Measurements from ENCODE around the gene MAGI2.
"Not testable (repeated sequence)": the region's sequence is repeated elsewhere in the genome, so short reads cannot be mapped to it uniquely, and the experiment has no call there.

Gene MAGI2

DNA sequence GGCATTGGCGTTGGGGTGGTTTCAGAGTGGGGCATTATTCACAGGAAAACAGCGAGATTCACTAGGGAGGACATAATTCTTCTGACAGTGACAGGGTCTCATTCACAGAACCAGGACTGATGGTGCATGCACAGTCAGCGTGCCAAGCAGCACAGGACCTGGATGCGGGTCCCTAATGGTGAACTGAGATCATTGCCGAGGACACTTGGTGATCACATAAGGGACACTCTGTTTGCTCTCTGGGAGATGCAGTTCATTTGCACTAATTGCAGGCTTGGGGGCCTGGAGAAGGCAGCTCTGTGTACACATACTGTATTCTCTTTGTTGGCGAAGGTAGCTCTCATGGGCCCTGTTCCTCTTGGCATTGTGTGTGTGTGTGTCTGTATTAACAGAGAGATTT, 938.8 kb downstream of the MAGI2 start:
- DNase-seq: peak; percentile 1

DNA sequence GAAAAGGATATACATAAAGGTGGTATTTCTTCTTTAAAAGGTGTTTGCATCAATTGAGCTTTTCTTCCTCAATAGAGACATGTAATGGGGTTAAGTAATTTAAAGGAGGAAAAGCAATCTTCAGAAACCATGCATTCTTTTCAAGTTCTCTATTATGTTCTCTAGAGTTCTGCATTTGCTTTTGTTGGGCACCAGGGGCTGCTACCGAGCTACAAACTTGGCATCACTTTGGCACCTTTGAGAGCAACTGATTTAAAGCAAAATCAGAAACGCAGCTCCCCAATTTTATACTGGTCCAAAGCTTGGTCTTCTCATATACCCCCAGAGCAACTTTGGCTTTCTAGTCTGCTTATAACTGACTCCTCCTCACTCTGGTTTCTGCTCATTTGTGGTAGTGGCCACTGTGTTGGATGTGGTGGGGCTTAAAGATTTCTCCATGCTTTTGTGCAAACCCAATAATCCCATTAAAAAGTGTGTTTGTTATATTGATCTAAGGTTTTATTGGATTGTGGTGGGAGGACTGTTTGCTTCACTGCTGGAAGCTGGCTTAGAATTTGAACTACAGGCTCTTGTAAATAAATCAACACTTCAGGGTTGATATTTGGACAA, 942.8 kb downstream of the MAGI2 start:
- DNase-seq: peak; percentile 1

DNA sequence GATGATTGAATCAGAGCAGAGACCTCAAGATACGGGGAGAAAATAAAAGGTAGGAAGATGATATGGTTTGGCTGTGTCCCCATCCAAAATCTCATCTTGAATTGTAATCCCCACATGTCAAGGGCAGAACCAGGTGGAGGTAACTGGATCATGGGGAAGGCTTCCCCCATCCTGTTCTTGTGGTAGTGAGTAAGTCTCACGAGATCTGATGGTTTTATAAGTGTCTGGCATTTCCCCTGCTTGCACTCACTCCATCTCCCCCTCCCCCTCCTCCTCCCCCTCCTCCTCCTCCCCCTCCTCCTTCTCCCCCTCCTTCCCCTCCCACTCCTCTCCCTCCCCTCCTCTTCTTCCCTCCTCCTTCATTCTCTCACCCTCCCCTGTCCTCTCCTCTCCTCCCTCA, 950.2 kb downstream of the MAGI2 start:
- DNase-seq: not testable (repeated sequence)

DNA sequence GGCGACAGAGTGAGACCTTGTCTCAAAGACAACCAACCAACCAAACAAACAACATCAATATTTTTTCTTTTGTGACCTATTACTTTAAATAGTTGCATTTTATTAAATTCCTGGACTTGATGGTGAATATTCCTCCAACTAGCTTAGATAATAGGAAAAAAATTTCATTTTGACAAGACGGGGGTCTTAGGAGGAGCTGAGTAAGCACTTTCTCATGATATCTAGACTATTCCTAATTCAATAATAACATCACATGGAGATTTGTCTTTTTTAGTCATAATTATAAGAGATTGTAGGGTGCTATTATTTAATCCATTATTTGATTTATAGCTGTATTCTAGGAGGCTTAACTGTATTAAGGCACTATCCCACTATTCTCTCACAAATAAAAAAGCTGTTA, 952.4 kb downstream of the MAGI2 start:
- no peak for DNase-seq

DNA sequence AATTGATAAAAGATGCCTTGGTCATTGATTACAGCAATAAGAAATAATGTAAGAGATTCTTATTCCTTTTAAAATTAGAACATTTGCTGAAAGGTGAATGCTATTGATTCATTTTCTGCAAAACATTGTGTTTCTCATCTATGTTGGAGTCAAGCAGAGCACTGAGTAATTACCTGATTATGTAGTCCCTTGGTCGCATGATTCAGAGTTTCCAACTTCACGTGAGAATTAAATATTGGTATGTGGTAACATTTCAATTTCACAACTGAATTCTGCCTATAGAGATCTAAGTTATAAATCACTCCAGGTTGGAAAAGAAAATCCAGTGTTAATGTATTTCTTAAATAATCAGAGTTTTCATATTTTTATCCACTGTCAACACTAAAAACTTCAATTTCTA, 953.5 kb downstream of the MAGI2 start:
- DNase-seq: no peak

DNA sequence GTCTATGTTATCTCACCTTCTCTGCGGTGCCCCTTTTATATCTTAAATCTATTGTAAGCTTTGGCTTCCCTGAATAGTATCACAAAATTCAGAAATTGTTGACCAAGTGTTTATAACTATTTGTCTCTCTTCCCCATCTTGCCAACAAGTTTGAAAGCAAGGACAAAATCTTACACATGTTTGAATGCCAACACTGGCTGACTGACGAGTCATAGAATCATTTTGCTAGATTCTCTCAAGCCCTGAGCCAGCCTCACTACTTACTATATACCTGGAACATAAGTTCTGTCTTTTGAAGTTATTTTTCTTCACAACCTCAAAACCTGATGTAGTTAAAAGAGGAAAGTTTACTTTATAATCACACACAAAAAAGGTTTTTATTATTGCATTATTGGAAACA, 954.2 kb downstream of the MAGI2 start:
- no peak for DNase-seq

DNA sequence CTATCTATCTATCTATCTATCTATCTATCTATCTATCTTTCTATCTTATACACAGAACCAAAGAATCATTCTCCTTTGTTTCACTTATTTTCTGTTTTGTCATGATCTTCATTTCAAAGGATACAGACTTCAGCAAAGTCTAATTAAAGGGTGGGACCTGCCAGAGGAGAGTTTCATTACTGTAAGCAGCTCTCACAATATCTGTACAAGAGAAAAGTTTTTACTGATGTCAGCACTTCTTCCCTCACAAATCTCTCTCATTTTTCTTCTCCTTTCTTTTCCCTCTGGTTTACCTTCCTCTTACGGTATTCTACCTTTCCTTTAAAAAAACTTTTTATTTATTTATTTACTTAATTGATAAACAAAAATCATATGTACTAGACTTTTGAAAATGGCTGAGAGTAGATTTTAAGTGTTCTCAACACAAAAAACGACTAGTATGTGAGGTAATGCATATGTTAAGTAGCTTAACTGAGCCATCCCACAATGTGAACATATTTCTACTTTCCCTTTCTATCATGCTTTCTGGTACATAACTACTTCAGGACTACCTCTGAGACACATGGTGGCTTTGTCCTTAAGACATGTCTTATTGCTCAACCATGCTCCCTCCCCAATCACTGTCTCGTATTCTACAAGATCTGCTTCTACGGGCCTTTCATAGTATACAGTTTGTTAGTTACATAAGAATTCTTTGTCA, 955.6 kb downstream of the MAGI2 start:
- no peak for DNase-seq

DNA sequence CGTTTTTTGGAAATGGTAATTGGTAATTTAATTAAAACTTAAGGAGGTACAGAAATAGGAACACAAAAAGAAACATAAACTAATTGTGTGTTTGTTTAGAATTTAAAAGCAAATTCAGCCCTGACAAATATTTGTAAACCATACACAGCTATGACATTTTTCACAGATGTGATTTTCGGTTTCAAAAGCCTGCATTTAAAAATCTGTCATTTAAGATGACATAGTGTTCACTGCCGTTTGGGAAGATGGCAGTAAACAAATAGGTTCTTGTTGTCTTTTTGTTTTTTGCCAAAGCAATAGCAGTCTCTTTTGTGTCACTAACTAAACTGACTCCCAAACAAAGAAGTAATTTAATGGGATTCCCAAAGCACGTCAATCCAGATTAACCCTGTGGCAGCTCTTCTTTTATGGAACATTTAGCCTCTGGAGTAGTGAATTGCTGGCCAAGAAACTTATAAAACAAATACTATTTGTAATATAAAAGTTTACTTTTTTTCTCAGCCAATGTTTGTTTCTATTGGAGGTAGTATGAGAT, 957.3 kb downstream of the MAGI2 start:
- DNase-seq: no peak

DNA sequence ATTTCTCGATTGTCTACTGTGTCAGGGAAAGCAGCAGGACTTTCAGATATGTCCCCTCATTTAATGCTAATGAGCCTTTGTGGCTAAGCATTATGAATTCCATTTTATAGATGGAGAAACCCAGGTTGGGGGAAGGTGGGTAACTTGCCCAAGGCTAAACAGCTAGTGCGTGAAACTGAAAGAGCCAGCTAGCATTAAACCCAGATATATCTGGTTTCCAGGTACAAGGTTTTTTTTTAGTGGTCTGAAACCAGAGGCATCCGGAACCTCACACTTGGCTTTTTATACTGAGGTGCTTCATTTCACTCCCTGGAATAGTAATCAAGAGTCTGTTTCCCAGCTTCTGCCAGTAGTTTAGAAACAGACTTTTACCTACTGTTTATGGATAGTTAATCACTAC, 960.1 kb downstream of the MAGI2 start:
- DNase-seq: no peak

DNA sequence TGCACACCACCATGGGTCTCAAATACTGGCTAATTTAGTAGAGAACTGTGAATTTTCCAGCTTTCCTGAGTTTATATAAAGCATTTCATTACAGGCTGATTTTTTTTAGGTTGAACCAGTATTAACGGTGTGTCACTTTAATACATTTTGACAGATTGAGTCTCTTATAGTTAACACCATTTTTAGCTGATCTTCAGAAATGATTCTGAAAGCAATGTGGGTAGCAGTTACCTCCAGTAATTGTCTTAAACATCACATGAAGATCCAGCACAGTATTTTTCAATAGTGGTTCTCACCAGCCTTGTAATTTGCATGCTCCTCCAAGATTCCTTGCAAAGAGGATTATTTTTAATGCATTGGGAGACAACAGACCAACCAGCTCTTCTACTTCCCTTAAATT, 961.3 kb downstream of the MAGI2 start:
- DNase-seq: no peak

DNA sequence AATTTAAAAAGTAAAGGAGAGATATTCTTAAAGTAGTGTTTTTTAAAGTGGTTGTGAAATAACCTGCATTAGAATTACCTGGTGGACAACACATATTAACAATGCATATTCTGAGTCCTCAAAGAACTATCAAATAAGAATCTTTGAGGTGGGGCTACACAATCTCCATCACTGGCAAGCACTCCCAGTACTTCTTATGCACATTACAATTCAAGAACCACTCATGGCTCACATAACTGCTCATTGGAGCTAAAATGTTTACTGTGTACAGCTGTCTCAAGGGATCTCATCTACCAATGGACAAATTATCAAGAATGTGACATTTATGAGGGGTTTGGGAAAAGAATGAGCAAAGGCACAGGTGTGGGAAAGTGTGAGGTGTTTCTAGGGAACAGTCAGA, 962.9 kb downstream of the MAGI2 start:
- DNase-seq: no peak

DNA sequence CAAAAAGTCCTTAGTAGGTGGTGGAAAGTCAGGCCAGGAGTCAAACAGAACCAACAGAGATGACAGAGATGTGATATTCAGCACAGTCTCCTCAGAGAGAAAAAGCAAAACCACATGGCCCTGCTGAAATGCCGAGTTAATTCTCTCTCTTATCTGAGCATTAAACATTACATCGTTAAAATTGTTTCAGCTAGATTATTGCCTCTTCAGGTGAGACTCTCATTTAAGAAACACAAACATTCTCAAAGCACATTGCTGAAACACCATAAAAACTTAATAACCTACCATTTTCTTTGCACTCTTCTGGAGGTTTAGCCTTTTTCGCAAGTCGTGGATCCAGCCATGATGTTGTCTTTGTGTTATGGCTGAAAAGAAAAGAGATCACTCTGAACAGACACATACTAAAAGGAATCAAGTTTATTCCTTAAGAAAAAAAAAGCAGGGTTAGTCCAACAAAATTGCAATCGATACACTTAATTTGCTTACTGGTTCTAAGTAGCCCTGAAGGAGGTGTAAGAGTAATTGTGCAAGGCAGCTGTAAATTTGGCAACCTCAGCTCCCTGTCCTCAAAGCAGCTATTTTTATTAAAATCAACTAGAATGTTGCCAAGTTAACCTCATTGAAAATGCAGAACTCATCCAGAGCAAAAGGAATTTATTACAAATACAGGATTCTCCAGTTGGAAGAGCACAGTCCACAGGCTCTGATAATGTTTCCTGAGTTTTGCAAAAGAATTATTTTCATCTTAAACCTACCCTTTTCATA, 963.8 kb downstream of the MAGI2 start:
- DNase-seq: no peak

DNA sequence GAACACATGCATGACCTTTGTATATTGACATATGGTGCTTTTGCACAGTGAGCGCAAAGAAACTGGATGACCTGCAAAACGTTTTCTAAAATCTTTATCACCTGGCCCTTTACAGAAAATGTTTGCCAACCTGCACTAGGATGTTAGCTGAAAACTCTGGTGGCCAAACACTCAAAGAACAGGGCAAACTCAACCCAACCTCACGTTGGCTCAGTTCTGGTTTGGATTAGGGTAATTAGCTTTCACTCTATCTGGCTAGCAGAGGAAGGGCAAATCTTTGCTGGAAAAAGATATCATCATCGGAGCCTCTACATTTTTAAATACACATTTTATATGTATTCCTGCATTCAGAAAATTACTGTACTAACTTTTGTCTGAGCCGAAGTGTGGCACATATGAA, 966.0 kb downstream of the MAGI2 start:
- no peak for DNase-seq

DNA sequence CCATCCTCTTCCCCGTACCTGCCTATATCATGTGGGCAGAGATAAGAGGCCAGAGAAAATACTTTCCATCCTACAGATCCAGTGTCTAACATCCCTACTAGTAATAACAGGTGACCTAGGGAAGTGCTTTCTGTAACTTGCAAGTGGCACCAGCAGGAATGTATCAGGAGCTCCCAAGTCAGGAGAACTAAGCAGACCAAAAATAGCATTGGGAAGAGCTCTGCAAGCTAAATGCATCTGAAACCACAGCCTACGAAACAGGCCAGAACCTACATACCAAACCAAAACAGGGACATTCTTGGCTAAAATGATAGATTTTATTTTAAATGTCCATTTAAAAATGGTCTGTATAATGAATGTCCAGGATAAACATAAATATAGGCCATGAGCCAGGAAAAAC, 974.1 kb downstream of the MAGI2 start:
- DNase-seq: no peak

DNA sequence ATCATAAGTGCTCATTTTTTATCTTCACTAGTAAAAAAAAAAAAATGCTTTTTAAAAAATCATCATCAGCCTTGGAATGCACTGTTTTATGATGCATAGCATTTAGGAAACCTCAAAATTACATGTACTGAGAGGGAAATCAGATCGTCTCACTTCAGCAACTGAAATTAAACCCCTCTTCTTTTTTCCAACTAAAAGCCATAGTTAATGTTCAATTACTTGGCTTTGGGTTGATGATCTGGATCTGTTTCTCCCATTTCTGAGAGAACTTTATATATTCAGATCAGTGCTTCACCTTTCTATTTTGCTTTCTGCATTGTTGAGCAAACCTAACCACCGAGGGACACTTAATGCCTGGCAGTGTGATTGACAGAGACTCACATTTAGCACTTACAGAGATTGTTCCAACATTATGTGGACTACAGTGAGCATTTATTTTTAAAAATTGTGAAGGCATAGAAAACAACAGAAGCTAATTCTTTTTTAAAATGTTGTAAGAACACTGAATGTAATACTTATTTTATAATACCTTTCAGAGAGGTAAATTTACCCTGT, 976.5 kb downstream of the MAGI2 start:
- DNase-seq: no peak

DNA sequence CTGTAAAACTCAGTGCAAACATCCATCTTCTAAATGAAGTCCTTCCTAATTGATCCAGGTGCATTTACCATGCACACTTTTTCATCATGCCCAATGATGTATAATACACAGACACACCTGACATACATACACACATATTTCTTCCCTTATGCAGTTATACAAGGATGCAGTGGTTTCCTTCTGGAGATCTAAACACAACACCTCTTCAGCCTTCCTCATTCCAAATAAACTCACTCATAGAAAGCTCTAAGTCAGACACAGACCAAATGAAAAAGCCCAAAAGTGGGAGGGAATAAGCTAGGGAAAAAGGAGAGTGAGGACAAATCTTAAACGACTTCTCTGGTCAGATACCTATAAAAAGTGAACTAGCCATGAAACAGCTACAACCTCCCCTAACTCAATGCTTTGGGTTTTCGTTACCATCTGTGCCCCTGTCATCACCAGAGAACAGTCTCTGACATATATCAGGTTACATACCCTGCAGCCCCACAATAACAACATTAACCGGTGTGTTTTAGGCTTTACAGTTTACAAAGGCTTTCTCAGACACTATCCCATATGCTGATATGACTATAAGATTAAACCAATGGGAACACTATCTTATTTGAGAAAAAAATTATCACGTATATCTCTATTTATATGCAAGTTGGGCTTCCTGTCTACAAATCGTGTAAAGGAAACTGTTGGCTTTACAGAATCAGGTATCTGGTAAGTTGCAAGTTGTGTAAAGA, 979.7 kb downstream of the MAGI2 start:
- DNase-seq: no peak

DNA sequence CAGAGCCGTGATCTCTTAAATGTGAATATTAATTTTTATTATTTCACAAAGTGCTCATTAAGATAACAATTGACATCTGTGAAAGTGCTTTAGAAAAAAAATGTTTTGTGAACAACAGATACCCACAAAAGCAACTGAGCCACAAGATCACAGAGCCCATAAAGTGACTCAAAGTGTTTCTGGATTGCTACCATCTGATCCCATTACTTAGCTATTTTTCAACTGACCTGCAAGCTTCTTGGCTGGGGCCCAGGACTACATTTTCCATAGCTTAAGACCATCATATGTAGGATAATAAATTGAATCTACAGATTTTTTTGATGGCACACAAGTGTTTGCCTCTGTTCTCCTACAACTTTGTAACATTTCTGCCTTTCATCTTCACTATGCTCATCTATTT, 980.4 kb downstream of the MAGI2 start:
- no peak for DNase-seq

DNA sequence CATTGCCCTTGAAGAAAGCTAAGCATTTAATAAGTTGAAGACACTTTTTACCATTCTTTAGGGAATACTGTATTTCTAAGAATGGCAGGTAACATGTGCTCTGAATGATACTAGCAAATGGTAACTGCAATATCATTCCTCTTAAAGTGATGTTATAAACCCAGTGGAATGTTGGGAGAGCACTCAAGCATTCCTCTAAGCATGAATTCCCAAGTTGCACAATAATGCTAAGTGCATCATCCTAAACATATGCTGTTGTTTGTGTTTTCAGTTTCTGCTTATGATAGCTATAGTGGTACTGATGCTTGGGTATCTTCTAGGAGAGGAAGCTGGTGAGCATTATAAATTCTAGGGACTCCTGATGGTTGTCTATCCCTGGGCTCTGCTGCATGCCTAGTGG, 980.9 kb downstream of the MAGI2 start:
- no peak for DNase-seq

DNA sequence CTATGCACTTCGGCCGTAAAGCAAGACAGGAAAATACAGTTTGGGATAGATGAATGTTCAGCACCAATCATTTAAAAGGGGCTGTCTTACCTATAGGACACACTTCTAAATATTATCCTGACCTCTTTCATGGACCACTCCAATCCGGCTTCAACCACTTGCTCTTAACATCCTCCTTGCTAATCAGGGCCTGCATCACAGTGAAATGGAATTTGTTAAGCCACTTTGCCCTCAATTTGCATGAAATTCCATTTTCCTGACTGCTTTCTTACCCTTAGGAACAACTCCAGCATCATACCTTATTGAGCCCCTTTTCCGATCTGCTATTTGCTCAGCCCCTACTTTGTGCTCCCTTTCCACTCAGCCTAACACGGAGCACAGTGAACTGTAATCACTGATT, 987.6 kb downstream of the MAGI2 start:
- no peak for DNase-seq

DNA sequence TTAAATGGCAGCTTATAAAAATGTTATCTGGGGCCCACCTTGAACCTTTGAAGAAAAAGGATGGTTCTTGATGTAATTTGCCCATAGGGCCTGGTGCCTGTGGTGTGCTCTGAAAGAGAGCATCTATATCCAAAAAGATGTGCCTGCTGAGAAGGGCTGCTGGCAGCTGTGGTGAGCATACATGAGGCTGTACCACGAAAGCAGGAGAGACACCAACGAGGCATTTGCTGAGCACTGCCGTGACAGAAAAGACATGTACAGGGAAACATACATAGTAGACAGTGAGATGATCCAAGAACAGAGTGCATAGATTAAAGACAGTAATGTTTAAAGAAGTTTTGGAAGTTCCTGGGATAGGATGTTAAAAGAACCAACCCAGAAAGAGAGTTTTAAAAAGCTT, 990.4 kb downstream of the MAGI2 start:
- no peak for DNase-seq

DNA sequence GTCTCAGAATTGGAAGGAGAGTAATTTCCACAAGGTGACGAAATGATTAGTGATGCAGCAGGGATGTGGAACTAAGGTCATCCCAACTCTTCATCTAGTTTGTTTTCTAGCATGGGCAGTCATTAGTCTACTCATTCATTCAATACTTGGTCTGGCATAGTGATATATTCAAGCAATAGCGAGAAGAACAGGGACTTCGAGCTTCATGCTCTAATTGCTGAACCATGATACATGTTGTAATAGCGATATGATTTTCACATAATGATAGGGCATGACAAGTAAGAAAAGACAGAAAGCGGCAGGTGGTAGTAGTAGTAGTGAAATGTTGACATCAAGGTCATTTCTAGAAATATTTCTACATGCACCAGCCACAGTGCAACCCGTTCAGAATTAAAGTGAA, 1002.8 kb downstream of the MAGI2 start:
- DNase-seq: no peak

DNA sequence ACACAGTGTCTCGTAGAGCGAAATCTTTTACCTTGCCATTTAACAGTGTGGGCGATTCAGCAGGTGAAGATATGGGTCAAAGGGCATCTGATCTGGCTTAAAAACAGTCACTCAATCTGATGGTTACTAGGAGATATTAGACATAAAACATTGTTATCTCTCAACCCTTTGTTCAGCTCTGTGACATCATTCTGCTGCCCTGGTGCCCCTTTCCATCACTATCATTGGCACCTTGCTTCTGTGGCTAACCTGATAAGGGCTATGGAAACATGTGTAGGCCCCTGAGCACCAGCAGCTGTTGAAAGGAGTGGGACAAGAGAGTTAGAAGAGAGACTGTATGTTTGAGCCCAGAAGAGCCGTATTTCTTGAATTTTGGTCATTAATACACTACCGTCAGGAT, 1004.6 kb downstream of the MAGI2 start:
- no peak for DNase-seq

DNA sequence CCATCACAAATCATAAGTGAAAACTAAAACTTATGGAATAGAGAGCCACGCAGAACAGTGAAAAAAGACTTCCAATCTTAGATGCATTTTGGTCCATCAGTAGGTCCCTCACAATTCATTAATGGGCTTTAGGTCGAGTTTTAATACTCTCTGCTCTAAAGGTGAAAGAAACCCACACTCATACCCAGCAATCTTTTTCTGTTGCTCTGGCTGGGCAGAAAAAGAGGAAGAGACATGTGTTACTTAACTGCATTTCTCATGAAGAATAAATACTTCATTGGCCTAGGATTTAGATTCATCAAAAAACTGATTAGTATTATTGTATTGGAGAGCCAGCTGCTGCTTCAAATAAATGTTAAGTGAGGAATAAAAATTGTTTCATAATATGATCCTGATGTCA, 1009.2 kb downstream of the MAGI2 start:
- DNase-seq: no peak
